HG03575 (cell line): ENCODE measurements around the gene TPO.
"Not testable (repeated sequence)": the region's sequence is repeated elsewhere in the genome, so short reads cannot be mapped to it uniquely, and the experiment has no call there.

Experiments used
- ATAC-seq: cut with Tn5 transposase; IDR thresholded peaks from one replicate; pipeline ENCODE4 v1.9.1; 2021; ENCODE audit not compliant: unreplicated experiment, insufficient number of reproducible peaks, low FRiP score; ENCODE audit errors: extremely low read depth

TPO gene

DNA sequence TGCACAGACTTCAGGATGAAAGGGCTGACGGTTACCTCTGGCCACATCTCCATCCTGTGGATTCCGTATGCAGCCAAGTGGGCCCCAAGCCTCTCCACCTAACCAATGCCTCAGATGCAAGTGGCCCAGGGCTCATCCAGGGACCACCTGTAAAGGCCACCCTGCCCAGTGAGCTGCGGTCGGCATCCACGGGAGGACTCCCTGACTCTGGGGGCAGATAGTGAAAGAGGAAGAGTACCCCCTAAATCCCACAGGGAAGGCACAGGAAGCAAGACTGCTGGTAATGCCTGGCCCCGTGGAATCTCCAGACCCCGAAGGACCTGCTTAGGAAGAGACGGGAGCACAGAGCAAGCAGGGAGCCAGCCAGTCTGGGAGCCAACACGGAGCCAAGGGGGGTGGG lies 11.2 kb upstream of the TPO start:
- no peak for ATAC-seq

DNA sequence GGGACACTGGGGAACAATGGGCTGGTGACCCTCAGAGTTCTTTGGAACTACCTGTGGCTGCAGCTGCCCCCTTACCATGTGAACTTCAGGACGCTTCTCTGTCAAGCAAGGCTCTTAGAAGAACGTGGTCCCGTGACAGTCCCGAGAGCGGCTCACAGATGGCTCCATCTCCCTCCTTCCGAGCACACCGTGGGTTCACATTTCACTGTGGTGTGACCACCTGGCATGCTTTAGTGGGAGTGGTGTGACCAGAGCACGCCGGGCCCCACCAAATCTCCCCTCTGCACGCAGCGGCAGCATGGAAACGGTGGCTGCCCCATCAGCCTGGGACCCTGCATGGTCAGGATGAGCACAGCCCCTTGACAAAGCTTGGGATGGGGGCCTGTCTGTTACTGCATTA lies 9.7 kb upstream of the TPO start:
- no peak for ATAC-seq

DNA sequence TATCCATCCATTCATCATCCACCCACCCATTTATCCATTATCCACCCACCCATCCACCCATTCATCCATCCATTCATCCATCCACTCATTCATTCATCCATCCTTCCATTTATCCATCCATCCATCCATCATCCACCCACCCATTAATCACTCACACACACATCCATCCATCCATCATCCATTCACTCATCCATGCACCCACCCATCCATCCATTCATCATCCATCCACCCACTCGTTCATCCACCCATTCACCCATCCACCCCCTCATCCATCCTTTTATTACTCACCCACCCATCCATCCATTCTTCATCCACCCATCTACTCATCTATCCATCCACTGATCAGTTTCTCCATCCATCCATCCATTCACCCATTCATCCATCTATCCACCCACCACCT lies 8.1 kb upstream of the TPO start:
- ATAC-seq = no peak

DNA sequence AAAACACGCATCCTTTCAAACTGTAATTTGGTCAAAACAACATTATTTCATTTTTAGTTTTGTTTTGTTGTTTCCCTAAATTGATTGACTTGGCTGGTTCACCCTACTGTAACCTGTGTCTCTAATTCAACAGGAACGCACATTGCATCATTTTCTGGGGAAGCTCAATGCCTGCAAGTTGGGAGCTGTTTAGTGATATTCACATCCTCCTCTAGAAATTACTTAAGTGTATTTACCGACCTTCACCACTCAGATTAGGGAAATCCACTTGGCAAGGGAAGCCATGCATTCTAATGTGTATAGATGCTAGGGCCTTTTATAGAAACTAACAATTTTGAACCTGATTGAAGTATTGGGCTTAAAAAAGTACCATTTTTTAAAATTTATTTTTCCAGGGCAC lies 7.3 kb upstream of the TPO start:
- no peak for ATAC-seq

DNA sequence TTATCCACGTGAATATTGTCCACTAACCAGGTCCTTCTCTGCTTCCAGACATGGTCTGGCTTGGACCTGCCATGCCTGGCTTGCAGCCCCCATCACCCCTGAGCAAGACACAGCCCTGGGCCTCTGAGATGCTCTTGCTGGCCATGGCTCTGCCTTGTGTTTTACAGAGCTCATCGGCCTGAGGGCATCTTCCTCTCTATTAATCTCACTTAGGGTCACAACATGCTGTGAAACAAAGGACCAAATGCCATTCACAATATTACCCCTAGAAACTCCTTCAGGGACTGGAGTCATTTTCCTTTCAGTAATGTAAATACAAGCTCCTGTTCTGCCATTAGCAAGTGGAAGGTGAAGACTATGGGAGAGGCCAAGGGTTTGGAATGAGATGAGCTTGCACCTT lies 6.8 kb upstream of the TPO start:
- no peak for ATAC-seq

DNA sequence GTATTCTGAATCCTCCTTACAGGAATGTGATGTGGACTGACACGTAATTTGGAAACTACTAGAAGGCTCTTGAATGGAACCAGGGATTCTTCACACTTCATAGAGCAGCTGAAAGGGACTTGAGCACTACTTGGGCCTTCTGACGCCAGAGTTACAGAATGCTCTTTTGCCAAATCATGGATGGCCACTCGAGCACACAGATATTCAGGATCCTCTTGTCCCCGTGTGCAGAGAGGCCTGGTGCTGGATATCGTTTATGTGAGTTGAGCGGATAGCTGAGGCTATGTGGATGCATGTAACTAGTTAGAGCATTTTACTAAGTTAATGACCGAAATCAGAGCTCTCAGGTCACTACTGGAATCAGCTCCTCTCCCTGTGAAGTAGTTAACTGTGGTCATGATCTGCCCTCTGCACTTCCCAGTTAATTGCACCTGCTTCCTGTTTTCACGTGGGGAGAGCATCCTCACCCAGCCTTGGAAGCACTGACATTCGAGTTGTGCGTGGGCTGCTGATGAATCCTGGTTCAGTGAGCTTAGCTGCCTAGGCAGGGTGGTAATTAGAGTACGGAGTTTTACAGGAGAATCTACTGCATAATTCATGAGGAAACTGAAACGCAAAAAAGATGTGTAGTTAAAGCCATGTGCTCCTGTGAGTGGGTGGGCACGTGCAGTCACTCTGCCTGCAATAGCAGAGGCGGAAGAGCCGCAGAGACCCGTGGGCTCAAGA lies 5.2 kb upstream of the TPO start:
- ATAC-seq = no peak

DNA sequence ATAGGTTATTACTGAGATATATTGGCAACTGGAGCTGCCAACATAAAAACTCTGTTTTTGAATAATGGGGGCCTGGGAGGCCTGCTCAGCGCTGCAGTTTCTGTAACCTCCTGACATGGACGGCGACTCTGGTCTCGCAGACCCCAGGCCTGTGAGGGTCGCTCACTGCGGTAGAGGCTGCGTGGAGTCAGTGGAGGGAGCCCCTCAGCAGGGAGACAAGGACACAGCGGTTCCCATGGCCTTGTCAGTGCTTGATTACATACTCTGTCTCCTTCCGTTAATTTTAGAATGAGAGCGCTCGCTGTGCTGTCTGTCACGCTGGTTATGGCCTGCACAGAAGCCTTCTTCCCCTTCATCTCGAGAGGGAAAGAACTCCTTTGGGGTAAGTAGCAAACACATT lies 858 bp downstream of the TPO start:
- no peak for ATAC-seq

DNA sequence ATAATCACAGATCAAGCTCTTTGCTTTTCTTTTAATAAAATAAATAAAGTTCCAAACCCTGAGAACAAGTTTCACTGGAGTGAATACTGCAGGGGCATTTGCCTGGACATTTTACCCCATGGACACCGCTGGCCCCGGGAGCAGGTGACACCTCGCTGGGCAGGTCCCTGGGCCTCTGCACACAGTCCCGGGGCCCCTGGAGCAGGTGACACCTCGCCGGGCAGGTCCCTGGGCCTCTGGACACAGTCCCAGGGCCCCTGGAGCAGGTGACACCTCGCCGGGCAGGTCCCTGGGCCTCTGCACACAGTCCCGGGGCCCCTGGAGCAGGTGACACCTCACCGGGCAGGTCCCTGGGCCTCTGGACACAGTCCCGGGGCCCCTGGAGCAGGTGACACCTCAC lies 1.6 kb downstream of the TPO start:
- ATAC-seq = not testable (repeated sequence)

DNA sequence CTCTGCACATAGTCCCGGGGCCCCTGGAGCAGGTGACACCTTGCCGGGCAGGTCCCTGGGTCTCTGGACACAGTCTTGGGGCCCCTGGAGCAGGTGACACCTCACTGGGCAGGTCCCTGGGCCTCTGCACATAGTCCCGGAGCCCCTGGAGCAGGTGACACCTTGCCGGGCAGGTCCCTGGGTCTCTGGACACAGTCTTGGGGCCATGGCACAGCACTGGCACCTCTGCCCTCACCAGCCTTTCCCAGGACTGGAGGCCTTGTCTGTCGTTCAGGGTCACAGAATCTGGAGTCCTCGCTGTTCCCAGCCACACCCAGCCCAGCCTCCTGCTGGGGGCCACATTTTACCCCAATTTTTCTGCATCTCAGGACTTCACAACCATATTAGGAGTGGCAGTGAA lies 2.2 kb downstream of the TPO start:
- ATAC-seq = no peak

DNA sequence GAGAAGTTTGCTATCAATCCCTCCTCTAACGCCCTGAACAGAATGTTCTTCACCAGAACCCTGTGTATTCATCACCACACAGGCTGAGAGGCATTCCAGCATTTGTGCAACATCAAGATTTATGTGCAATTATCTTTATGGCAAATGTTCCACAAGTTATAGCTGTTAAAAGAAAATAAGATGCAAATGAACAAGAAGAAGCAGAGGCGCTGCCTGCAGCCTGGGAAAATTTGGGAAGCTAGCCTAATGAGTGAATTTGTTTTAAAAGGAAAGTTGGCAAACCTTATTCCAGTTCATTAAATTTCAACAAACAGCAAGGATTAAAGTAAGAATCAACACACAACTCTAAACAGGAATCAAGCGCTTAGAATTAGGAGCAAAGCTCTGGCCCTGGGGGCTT lies 5.3 kb downstream of the TPO start:
- no peak for ATAC-seq

DNA sequence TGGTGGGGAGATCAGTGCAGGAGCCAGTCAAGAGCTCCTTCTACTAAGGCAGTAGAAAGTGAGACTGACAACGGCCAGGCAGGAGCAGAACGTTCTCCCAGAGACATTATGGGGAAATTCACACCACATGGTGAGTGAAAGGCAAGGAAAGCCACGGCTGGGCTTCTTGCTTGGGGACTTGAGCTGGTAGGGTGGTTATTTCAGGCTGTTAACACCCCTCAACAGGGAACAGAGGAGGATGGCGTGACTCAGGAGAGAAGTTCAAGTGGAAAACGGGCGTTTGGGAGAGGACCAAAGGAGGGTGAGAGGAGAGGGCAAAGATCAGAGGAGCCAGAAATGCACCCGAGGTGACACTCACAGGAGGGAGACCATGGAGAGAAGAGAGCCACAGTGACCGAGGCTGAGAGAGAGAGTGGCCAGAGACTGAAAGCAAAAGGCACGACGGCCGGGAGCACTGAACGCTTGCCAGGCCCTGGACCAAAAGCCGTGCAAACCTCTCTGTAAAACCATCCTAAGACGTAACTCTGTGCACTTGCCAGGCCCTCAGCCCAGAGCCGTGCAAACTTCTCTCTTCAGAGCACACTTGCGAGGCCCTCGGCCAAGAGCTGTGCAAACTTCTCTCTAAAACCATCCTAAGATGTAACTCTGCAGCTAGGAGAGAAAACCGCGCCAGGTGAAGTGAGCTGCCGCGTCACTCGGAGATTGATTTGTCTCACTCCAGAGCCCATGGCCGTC lies 7.7 kb downstream of the TPO start:
- ATAC-seq = no peak

DNA sequence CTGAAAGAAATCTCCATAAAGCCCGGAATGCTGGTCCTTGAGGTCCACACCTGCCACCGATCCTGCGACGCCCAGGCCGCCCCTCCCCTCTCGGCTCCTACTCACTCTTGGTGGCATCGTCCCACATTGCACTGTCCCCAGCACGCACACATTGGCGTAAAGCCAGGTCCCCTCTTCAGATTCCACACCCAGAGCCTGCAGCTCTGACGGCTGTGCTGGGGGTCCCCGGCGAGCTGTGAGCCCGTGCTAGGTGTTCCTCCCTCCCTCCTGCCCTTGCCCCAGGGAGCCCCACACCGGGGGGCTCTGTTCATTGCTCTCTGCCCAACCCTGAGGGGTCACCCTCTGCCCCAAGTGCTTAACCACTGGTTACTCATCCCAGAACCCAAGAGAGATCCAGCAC lies 8.5 kb downstream of the TPO start:
- no peak for ATAC-seq

DNA sequence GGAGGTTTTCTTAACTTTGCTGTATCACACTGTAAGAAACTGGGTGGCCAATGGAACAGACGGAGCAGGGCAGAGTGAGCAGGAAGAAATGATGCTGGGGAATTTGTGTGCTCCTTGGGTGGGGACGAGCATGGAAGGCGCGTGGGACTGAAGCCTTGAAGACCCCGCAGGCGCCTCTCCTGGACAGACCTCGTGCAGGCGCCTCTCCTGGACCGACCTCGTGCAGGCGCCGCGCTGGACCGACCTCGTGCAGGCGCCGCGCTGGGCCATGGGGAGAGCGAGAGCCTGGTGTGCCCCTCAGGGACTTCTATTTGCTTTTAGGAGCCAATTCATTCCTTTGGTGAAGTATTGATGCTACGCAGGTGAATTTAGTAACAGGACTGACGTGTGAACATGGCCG lies 8.9 kb downstream of the TPO start:
- ATAC-seq = no peak

DNA sequence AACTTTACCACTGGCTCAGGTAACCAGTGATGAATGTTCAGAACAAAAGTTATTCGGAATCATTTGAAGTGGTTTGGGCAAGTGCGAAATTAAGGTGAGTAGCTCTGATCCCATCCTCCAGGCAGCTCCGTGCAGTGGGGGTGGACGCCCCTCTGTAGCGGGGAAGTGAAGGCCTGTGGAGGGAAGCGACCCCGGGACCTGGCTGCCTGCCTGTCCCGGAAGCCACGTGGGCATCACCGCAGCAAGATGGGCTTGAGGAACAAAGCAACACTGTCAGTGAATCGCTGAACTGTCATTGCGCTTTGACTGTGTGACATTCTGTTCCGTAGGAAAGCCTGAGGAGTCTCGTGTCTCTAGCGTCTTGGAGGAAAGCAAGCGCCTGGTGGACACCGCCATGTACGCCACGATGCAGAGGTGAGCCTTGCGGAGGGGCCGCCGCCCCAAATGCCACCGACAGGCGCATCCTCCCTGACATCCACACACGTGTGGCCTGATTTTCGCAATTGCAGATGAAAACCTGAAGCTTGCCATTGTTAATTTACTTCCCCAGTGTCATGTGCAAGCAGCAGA lies 9.5 kb downstream of the TPO start:
- no peak for ATAC-seq

DNA sequence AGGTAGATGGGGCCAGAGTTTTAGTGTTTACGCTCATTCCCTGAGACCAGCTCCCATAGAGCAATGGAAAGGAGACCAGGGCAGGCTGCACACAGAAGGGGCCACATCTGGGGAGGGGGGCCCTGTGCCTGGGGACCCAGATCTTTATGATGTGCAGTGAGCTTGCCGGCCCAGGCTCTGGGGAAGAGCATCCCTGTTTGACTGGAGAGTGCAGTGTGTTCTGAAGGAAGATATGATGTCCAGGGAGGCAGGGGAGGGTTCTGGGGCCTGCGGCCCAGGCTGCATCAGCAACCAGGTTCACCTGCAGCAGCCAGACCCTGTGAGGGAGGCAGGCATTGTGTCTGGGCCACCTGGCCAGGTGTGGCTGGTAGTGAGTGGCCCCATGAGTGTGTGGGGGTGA lies 13.8 kb downstream of the TPO start:
- no peak for ATAC-seq

DNA sequence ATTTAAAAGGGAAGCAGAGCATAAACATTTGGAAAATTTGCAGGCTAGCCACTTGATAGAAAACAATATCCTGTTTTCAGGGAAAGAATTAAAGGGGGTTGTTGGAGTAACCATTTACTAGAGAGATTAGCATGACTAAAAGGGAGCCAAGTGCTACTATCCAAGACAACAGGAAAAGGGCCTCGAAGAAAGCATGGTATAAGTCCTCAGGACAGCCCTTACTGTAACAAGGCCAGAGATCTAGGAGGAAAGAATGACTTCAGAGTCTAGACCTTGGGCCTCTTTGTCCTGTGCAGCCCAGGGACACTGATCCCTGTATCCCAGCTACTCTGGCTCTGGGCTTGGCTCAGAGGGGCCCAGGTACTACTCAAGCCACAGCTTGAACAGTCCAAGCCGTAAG lies 16.6 kb downstream of the TPO start:
- no peak for ATAC-seq

DNA sequence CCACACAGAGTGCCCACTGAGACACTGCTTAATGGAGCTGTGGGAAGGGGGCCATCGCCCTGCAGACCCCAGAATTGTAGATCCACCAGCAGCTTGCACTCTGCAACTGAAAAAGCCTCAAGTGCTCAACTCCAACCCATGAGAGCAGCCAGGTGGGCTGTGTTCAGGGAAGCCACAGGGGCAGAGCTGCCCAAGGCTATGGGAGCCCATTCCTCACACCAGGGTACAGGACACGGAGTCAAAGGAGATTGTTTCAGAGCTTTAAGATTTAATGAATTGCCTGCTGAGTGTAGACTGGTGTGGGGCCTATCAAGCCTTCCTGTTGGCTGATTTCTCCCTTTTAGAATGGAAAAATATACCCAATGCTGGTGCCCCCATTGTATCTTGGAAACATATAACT lies 17.2 kb downstream of the TPO start:
- no peak for ATAC-seq

DNA sequence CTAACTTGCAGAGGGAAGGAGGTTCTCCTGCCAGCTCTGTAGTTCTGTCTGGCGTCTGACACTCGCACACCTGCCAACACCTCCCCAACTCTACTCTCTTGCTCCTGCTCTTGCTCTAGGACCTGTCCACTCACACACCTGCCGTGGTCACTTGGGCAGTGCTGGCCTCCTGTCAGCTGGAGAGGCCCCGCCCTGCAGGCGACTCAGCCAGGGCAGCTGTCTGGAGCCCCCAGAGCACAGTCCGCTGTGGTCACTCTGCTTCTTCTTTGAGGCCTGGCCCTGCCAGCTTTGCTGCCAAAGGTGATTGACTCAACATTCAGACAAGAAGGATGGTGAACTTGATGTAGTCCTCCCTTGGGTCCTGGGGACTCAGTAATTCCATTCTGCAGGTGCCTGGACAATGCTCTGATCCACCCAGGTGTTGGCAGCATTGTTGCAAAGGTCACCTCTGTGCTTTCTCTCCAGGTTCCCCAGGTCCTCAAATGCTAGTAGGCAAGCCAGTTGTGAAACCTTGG lies 18.7 kb downstream of the TPO start:
- ATAC-seq = no peak

DNA sequence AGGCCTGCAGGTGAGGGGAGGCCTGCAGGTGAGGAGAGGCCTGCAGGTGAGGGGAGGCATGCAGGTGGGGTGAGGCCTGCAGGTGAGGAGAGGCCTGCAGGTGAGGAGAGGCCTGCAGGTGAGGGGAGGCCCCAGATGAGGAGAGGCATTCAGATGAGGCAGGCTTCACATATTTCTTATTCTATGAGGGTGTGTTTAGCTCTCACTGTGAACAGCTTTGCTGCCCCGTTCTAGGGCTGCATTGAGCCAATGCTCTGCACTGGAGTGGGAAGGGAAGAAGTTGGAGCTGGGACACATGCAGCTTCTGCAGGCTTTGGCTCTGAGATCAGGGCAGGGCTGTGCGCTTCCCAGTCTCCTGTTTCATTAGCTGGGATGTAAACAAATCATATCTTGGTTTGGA lies 19.5 kb downstream of the TPO start:
- no peak for ATAC-seq

DNA sequence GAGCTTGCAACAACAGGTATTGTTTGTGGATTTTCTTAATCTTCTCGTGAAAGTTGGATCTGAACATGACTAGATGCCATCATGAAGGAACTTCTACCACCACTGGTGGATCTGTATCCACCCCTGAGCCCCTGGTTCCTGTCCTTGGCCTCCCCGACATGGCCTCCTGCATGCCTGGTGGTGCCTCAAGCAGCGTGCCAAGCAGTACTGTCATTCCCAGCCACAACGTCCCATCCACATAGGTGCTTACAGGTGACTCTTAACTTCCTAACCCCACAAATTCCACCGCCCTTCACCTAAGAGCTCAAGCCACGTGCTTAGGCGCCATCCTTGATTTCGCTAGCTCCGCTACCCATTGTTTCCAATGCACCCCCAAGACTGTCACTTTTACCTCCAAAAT lies 23.1 kb downstream of the TPO start:
- no peak for ATAC-seq
